Mucosa of stomach (tissue), 1 donor: ENCODE data around the gene SEPHS2.

ENCODE experiments used
- H3K27me3 ChIP-seq: one replicate; pipeline ENCODE4 v1.7.0; 2013; ENCODE audit warnings: mild to moderate bottlenecking, low read length; ENCODE audit not compliant: control insufficient read depth, insufficient read depth
- H3K36me3 ChIP-seq: one replicate; pipeline ENCODE4 v1.7.0; 2013; ENCODE audit warnings: low read length; ENCODE audit not compliant: control insufficient read depth, insufficient read depth
- H3K4me1 ChIP-seq: one replicate; pipeline ENCODE4 v1.7.0; 2013; ENCODE audit warnings: mild to moderate bottlenecking, low read length; ENCODE audit not compliant: control insufficient read depth, insufficient read depth
- H3K4me3 ChIP-seq: one replicate; pipeline ENCODE4 v1.7.0; 2013; ENCODE audit warnings: low read length
- H3K9ac ChIP-seq: one replicate; pipeline ENCODE4 v1.7.0; 2013; ENCODE audit warnings: mild to moderate bottlenecking, low read length, moderate library complexity
- H3K9me3 ChIP-seq: one replicate; pipeline ENCODE4 v1.7.0; 2013; ENCODE audit warnings: mild to moderate bottlenecking, low read length, moderate library complexity; ENCODE audit not compliant: control insufficient read depth
- donor health status: Pancreatic carcinoma.

SEPHS2 gene

GRCh38 chr16:30445408-30446202 lies at the start of gene SEPHS2:
Gene SEPHS2, minus strand, starts transcription at chr16:30445874. Its CDS starts 147 bp downstream, at chr16:30445727.
- Histone ChIP-seq H3K4me3 (peak within 1 kb of the TSS; percentile 98), H3K27me3 (no peaks in the 10 kb centered on the region), H3K36me3 (no peaks in the 10 kb centered on the region), H3K9ac (peak within 1 kb of the TSS; percentile 97), H3K4me1 (peaks cover 37% of the 10 kb centered on the region), H3K9me3 (no peaks in the 10 kb centered on the region)

- Histone ChIP-seq H3K9ac (no peak overlapping the region), H3K9me3 (no peaks in the 10 kb centered on the region), H3K27me3 (no peaks in the 10 kb centered on the region), H3K4me3 (no peak overlapping the region), H3K36me3 (no peaks in the 10 kb centered on the region), H3K4me1 (no peaks in the 10 kb centered on the region)
Observed at GRCh38 chr16:30494709-30495108, 49.0 kb upstream of the SEPHS2 start.

GRCh38 chr16:30493941-30494488 lies 48.3 kb upstream of the SEPHS2 start:
- Histone ChIP-seq H3K4me3 (no peak overlapping the region), H3K4me1 (no peaks in the 10 kb centered on the region), H3K9ac (no peak overlapping the region), H3K27me3 (no peaks in the 10 kb centered on the region), H3K9me3 (no peaks in the 10 kb centered on the region), H3K36me3 (no peaks in the 10 kb centered on the region)

- Histone ChIP-seq H3K4me1 (no peaks in the 10 kb centered on the region), H3K4me3 (no peak overlapping the region), H3K9me3 (no peaks in the 10 kb centered on the region), H3K27me3 (no peaks in the 10 kb centered on the region), H3K36me3 (no peaks in the 10 kb centered on the region), H3K9ac (no peak overlapping the region)
Observed at GRCh38 chr16:30491744-30492308, 46.2 kb upstream of the SEPHS2 start.

- H3K9ac ChIP-seq: no peak overlapping the region
- H3K4me1 ChIP-seq: no peaks in the 10 kb centered on the region
- no peak overlapping the region for H3K4me3 ChIP-seq
- no peaks in the 10 kb centered on the region for H3K9me3 ChIP-seq
- H3K36me3 ChIP-seq: no peaks in the 10 kb centered on the region
- no peaks in the 10 kb centered on the region for H3K27me3 ChIP-seq
Observed at GRCh38 chr16:30491229-30491628, 45.6 kb upstream of the SEPHS2 start.

- Histone ChIP-seq H3K36me3 (no peaks in the 10 kb centered on the region), H3K4me1 (no peaks in the 10 kb centered on the region), H3K9me3 (no peaks in the 10 kb centered on the region)
Observed at GRCh38 chr16:30490210-30490609, 44.5 kb upstream of the SEPHS2 start.

GRCh38 chr16:30488764-30489605 lies 43.3 kb upstream of the SEPHS2 start:
- no peak overlapping the region for H3K4me3 ChIP-seq
- H3K4me1 ChIP-seq: no peaks in the 10 kb centered on the region
- no peaks in the 10 kb centered on the region for H3K27me3 ChIP-seq
- no peaks in the 10 kb centered on the region for H3K9me3 ChIP-seq
- H3K36me3 ChIP-seq: no peaks in the 10 kb centered on the region
- H3K9ac ChIP-seq: no peak overlapping the region

More at GRCh38 chr16:30490210-30490609, 44.5 kb upstream of the SEPHS2 start:
- no peaks in the 10 kb centered on the region for H3K27me3 ChIP-seq
- H3K9ac ChIP-seq: no peak overlapping the region
- no peak overlapping the region for H3K4me3 ChIP-seq

- Histone ChIP-seq H3K4me1 (no peaks in the 10 kb centered on the region), H3K9ac (no peak overlapping the region)
Observed at GRCh38 chr16:30485818-30486436, 40.3 kb upstream of the SEPHS2 start.

GRCh38 chr16:30484887-30485286 lies 39.2 kb upstream of the SEPHS2 start:
- Histone ChIP-seq H3K9ac (no peak overlapping the region), H3K4me3 (no peak overlapping the region), H3K27me3 (no peaks in the 10 kb centered on the region), H3K36me3 (no peaks in the 10 kb centered on the region), H3K4me1 (no peaks in the 10 kb centered on the region), H3K9me3 (no peaks in the 10 kb centered on the region)

More at GRCh38 chr16:30485818-30486436, 40.3 kb upstream of the SEPHS2 start:
- H3K27me3 ChIP-seq: no peaks in the 10 kb centered on the region
- no peaks in the 10 kb centered on the region for H3K9me3 ChIP-seq
- no peaks in the 10 kb centered on the region for H3K36me3 ChIP-seq
- H3K4me3 ChIP-seq: no peak overlapping the region

- no peaks in the 10 kb centered on the region for H3K4me1 ChIP-seq
- no peaks in the 10 kb centered on the region for H3K9me3 ChIP-seq
- H3K36me3 ChIP-seq: no peaks in the 10 kb centered on the region
- no peak overlapping the region for H3K9ac ChIP-seq
- H3K4me3 ChIP-seq: no peak overlapping the region
- no peaks in the 10 kb centered on the region for H3K27me3 ChIP-seq
Observed at GRCh38 chr16:30482366-30482765, 36.7 kb upstream of the SEPHS2 start.

GRCh38 chr16:30481381-30481780 lies 35.7 kb upstream of the SEPHS2 start:
- no peaks in the 10 kb centered on the region for H3K36me3 ChIP-seq

More at GRCh38 chr16:30481381-30481780, 35.7 kb upstream of the SEPHS2 start:
- Histone ChIP-seq H3K9me3 (no peaks in the 10 kb centered on the region), H3K27me3 (no peaks in the 10 kb centered on the region), H3K4me1 (no peaks in the 10 kb centered on the region), H3K9ac (no peak overlapping the region), H3K4me3 (no peak overlapping the region)
